ENCODE data around the gene KIAA1217.

GRCh38 chr10:24262929-24263590 lies 54.1 kb downstream of the KIAA1217 start:
- TF ChIP-seq ATF3 (IDR thresholded peaks at IDR 0.05), result no peak
- no peak for TF ChIP-seq CTCF (IDR thresholded peaks at IDR 0.05 in 2 of 3, conservative IDR thresholded peaks at IDR 0.05 in 1 of 3; ENCODE audit: borderline replicate concordance in 1 of 3, insufficient read depth in 1 of 3, low read depth in 2 of 3, low read length in 2 of 3)
- TF ChIP-seq ZFX (IDR thresholded peaks at IDR 0.05), result no peak
- TF ChIP-seq POLR2A (IDR thresholded peaks at IDR 0.05; ENCODE audit: borderline replicate concordance, extremely low read depth, insufficient read depth, insufficient read length), result no peak
- TF ChIP-seq POLR2AphosphoS5 (IDR thresholded peaks at IDR 0.05; ENCODE audit: low read depth, low read length), result no peak
- no peak for TF ChIP-seq JUND (IDR thresholded peaks at IDR 0.05)
- no peak for TF ChIP-seq EZH2 (IDR thresholded peaks at IDR 0.05)
- TF ChIP-seq TCF7L2 (IDR thresholded peaks at IDR 0.05; ENCODE audit: borderline replicate concordance, extremely low read depth, insufficient read depth, insufficient read length), result no peak
- TF ChIP-seq ZNF274 (IDR thresholded peaks at IDR 0.05; ENCODE audit: low read depth, low read length), result no peak
- TF ChIP-seq ZBTB33 (IDR thresholded peaks at IDR 0.05; ENCODE audit: extremely low read depth, insufficient replicate concordance, low read length), result no peak
- no peak for TF ChIP-seq FOSL1 (IDR thresholded peaks at IDR 0.05; ENCODE audit: low read depth)
- no peak for TF ChIP-seq EZH2phosphoT487 (IDR thresholded peaks at IDR 0.05; ENCODE audit: borderline replicate concordance)
- TF ChIP-seq YY1 (IDR thresholded peaks at IDR 0.05; ENCODE audit: extremely low read depth, insufficient replicate concordance, low read depth, low read length), result no peak
